SK-N-MC (cell line): Measurements from ENCODE around the gene ARHGEF17.

Experiments used
- DNase-seq: peaks from one replicate; pipeline ENCODE4 v3.0.0-alpha.2; 2011; ENCODE audit warnings: low read depth, low spot score
- H3K27ac ChIP-seq: fragments of 200-600 bp; sonication (generic); 2 replicates; pipeline ENCODE4 v1.5.1; 2016; ENCODE audit warnings: mixed run types
- H3K36me3 ChIP-seq: fragments of 200-600 bp; sonication (generic); 2 replicates; pipeline ENCODE4 v1.6.1; 2017; ENCODE audit warnings: antibody characterized with exemption, low read length, mixed read lengths; ENCODE audit not compliant: insufficient read depth
- H3K4me3 ChIP-seq: fragments of 200-600 bp; sonication (generic); 2 replicates; pipeline ENCODE4 v1.5.1; 2016
- H3K9ac ChIP-seq: fragments of 200-600 bp; sonication (generic); 2 replicates; pipeline ENCODE4 v1.8.0; 2017; ENCODE audit warnings: mixed run types, mixed read lengths; ENCODE audit not compliant: insufficient read length
- H3K9me3 ChIP-seq: fragments of 200-600 bp; sonication (generic); 2 replicates; pipeline ENCODE4 v1.6.1; 2017; ENCODE audit warnings: low read depth, mild to moderate bottlenecking, antibody characterized with exemption, low read length, moderate library complexity, mixed read lengths
- EZH2 ChIP-seq: fragments of 200-600 bp; sonication (generic); IDR thresholded peaks from one replicate; pipeline ENCODE4 v1.6.1; 2017; ENCODE audit warnings: antibody characterized with exemption
- FOXP2 ChIP-seq: optimal IDR thresholded peaks from 2 replicates; pipeline ENCODE3; 2011; ENCODE audit warnings: mild to moderate bottlenecking, moderate library complexity; ENCODE audit not compliant: insufficient read depth; ENCODE audit errors: extremely low read length, control extremely low read depth
- POLR2AphosphoS5 ChIP-seq: IDR thresholded peaks from 2 replicates; pipeline ENCODE4 v1.6.1; 2012; ENCODE audit warnings: mild to moderate bottlenecking, low read depth, low read length, borderline replicate concordance

The ARHGEF17 gene

DNA sequence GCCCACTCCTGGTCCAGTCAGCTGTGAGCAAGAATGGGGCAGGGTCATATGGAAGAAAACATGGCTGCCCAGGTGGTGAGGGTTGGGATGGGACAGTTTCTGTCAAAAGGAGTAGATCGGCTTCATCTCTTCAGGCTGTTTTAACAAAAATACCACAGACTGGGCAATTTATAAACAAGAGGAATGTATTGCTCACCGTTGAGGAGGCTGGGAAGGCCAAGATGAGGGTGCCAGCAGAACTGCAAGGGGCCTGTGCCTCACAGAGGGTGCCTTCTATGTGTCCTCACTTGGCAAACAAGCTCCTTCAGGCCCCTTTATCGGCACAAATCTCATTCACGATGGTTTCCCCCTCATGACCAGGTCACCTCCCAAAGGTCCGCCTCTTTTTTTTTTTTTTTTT lies 50.0 kb downstream of the ARHGEF17 start:
- no peaks in the 10 kb centered on the region for H3K9me3 ChIP-seq
- no peaks in the 10 kb centered on the region for H3K36me3 ChIP-seq
- DNase-seq = no peak
- no peak overlapping the region for H3K27ac ChIP-seq
- no peak overlapping the region for H3K9ac ChIP-seq
- H3K4me3 ChIP-seq = no peak overlapping the region
- no peak for TF ChIP-seq EZH2

DNA sequence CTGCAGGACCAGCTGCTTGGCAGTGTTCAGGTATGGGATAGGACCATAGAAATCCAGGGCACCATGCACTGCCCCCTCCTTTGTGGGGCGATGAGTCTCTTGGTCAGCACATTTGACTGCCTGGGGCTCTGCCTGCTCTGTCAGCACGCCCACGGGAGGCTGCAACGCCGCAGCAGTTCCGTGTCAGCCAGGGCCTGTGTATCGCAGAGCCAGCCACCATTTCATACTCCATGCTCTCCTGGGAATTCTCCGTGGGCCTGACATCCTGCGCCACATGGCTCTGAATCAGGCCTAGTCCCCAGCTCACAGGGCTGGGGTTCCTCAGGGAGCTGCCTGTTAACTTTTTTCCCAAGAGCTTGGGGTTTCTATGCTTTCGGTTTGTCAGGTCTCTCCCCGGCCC lies 51.3 kb downstream of the ARHGEF17 start:
- Histone ChIP-seq H3K4me3 (no peak overlapping the region), H3K27ac (no peak overlapping the region), H3K9ac (no peak overlapping the region), H3K9me3 (no peaks in the 10 kb centered on the region), H3K36me3 (no peaks in the 10 kb centered on the region)
- DNase-seq = no peak
- TF ChIP-seq EZH2 = no peak
- no peak for TF ChIP-seq FOXP2
- no peak for TF ChIP-seq POLR2AphosphoS5

DNA sequence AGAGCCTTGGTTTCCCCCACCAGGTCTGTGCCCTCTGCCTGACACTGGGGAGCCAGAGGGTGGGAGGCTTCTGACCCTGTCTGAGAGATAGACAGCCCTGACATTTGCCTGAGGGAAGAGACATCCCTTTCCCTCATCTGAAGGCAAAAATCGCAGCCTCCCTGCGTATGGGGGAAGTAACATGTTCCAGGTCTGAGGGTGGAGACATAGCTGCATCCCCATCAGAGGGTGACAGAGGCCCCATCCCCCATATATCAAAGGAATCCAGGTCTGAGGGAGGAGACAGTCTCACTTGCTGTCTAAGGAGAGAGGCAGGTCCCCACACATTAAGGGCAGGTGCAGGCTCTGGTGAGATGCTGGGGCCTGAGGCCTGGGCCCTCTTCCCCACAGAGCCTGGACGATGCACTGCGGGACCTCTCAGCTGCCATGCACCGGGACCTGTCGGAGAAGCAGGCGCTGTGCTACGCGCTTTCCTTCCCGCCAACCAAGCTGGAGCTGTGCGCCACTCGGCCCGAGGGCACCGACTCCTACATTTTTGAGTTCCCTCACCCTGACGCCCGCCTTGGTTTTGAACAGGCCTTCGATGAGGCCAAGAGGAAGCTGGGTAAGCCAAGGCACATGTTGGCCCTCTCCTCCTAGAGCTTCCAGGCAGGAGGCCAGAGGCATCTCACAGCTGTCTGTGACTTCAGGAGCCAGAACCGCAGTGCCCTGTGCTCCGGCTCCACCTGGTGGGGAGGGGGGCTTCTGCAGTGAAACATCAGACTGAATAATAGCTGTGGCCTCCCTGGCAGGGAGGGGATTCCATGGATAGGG lies 52.1 kb downstream of the ARHGEF17 start:
- no peak overlapping the region for H3K4me3 ChIP-seq
- no peaks in the 10 kb centered on the region for H3K36me3 ChIP-seq
- H3K9me3 ChIP-seq = no peaks in the 10 kb centered on the region
- no peak for DNase-seq
- H3K9ac ChIP-seq = no peak overlapping the region
- TF ChIP-seq EZH2 (no peak), POLR2AphosphoS5 (no peak), FOXP2 (no peak)
- no peak overlapping the region for H3K27ac ChIP-seq

DNA sequence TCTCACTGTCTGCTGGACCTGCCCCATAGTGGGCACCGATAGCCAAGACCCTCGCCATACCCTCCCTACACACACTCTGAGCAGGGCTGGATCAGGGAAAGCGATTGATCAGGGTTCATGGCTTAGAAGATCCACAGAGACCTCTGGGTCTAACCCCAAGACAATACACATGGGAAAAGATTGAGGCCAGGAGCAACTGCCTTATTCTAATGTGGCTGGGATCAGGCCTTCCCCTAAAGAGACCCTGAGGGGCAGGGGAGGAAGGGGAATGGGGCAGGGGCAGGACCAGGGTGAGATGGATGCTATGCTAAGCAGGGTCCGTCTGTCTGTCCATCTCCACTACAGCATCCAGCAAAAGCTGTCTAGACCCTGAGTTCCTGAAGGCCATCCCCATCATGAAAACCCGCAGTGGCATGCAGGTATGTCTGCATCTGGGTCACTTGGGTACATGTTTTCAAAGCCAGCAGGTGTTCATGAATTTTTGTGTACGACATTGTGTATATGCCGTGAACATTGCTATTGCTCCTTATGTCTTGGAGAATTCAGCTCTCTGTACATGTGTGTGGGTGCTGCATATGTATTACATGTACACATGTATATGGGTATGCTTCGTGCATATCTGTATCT lies 52.8 kb downstream of the ARHGEF17 start:
- TF ChIP-seq POLR2AphosphoS5 (no peak), FOXP2 (no peak), EZH2 (no peak)
- DNase-seq = no peak
- Histone ChIP-seq H3K9me3 (no peaks in the 10 kb centered on the region), H3K9ac (no peak overlapping the region), H3K36me3 (no peaks in the 10 kb centered on the region), H3K4me3 (no peak overlapping the region), H3K27ac (no peak overlapping the region)

DNA sequence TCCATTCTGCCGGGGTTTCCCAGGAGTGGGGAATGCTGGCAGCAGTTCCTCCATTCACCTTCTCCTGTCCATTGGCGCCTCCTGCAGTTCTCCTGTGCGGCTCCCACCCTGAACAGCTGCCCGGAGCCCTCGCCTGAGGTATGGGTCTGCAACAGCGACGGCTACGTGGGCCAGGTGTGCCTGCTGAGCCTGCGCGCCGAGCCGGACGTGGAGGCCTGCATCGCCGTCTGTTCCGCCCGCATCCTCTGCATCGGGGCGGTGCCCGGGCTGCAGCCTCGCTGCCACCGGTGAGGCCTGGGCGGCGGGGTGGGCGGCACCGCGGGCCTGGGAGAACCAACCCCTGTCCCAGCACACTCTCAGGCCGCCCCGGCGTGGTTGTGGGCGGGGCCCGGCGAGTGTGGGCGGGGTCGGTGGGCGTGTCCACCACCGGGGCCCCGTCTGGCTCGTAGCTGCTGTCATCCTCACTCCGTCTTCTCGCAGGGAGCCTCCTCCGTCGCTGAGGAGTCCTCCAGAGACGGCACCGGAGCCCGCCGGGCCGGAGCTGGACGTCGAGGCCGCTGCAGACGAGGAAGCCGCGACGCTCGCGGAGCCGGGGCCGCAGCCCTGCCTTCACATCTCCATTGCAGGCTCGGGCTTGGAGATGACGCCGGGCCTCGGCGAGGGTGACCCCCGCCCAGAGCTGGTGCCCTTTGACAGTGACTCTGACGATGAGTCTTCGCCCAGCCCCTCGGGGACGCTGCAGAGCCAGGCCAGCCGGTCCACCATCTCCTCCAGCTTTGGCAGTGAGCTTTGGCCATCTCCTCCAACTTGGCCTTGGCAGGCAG lies 54.1 kb downstream of the ARHGEF17 start:
- H3K9ac ChIP-seq = no peak overlapping the region
- DNase-seq = no peak
- H3K36me3 ChIP-seq = no peaks in the 10 kb centered on the region
- no peak overlapping the region for H3K4me3 ChIP-seq
- H3K27ac ChIP-seq = no peak overlapping the region
- no peak for TF ChIP-seq FOXP2
- no peaks in the 10 kb centered on the region for H3K9me3 ChIP-seq

DNA sequence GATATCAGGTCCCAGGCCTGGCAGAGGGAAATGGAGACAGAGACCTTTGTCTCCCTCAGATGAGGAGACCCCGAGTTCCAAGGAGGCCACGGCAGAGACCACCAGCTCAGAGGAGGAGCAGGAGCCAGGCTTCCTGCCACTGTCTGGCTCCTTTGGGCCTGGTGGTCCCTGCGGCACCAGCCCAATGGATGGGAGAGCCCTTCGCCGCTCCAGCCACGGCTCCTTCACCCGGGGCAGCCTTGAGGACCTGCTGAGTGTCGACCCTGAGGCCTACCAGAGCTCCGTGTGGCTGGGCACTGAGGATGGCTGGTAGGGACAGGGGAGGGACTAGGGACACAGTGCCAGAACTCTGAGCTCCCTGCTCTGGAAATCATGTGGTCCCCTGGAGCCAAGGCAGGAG lies 55.1 kb downstream of the ARHGEF17 start:
- no peaks in the 10 kb centered on the region for H3K9me3 ChIP-seq
- DNase-seq = no peak
- no peak overlapping the region for H3K9ac ChIP-seq
- TF ChIP-seq FOXP2 (no peak), POLR2AphosphoS5 (no peak), EZH2 (no peak)
- no peak overlapping the region for H3K27ac ChIP-seq
- H3K4me3 ChIP-seq = no peak overlapping the region
- no peaks in the 10 kb centered on the region for H3K36me3 ChIP-seq

DNA sequence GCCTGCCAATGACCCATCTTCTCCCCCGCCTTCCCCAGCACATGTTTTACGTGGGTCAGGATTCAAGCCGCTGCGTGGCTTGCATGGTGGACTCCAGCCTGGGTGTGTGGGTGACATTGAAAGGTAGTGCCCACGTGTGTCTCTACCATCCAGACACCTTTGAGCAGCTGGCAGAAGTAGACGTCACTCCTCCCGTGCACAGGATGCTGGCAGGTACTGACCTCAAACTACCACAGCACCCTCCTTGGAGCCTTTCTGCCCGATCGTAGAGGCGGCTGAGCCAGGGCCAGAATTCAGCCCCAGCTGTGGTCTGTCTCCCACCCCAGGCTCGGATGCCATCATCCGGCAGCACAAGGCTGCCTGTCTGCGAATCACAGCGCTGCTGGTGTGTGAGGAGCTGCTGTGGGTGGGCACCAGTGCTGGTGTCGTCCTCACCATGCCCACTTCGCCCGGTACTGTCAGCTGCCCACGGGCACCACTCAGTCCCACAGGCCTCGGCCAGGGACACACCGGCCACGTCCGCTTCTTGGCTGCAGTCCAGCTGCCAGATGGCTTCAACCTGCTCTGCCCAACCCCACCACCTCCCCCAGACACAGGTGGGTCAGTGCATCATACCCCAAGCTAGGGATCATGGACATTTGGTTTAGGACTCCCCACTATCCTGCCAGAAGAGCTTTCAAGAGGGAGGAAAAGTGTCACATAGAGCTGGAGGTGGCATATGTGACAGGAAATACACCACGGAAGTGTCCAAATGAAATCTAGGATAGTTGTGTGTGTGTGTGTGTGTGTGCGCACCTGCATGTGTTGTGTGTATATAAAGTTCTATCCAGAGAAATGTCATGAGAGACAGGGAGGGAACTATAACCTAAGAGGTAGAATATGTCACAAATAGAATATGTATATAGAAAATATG lies 57.5 kb downstream of the ARHGEF17 start:
- Histone ChIP-seq H3K9ac (no peak overlapping the region), H3K4me3 (no peak overlapping the region), H3K9me3 (no peaks in the 10 kb centered on the region), H3K27ac (no peak overlapping the region), H3K36me3 (no peaks in the 10 kb centered on the region)
- DNase-seq = no peak
- TF ChIP-seq POLR2AphosphoS5 (no peak), FOXP2 (no peak), EZH2 (no peak)

DNA sequence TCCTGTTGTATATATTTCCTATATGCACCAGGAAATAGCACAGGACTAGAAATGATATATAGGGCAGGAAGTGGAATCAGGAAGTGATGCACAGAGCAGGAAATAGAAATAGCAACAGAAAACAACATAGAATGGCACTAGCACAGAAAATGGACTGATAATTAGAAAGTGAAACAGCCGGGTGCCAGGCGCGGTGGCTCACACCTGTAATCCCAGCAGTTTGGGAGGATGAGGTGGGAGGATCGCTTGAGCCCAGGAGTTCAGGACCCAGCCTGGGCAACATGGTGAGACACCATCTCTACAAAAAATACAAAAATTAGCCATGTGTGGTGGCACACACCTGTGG lies 58.2 kb downstream of the ARHGEF17 start:
- Histone ChIP-seq H3K4me3 (no peak overlapping the region), H3K9me3 (no peaks in the 10 kb centered on the region), H3K27ac (no peak overlapping the region), H3K9ac (no peak overlapping the region), H3K36me3 (no peaks in the 10 kb centered on the region)
- TF ChIP-seq FOXP2 = no peak
- no peak for TF ChIP-seq EZH2
- TF ChIP-seq POLR2AphosphoS5 = no peak
- DNase-seq = no peak
